NCI-H2171 (cell line): ENCODE measurements around the gene BRD3OS.
A peak's percentile ranks its signal among the peaks of the same experiment; 100 is the strongest.

Experiments
- DNase-seq: peaks from one replicate; lab custom pipeline; 2025; lab: John Stamatoyannopoulos, UW

The BRD3OS gene

GRCh38 chr9:134024828-134025605, at the start of gene BRD3OS:
Gene BRD3OS, plus strand, starts transcription at chr9:134025481. Its CDS starts 1,267 bp downstream, at chr9:134026748.
- peak; percentile 100 for DNase-seq

DNA sequence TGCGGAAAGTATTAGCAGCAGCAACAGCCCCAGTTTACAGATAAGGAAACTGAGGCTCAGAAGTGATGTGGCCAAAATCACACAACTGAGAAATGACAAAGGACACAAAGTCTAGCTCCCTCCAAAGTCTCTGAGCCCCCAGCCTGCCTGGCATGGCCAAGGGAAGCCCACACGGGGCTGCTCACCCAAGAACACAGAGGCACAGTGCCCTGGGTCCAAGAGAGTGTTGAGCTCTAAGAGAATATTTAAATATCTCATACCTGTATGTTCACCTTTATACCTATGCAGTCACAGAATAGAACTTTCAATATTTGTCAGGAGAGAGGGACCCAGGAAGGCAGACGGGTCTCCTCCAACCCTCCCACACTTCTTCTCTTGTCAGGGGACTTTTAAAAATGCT, 49.8 kb upstream of the BRD3OS start:
- DNase-seq: no peak

- no peak for DNase-seq
Observed at GRCh38 chr9:133976191-133976861, 49.0 kb upstream of the BRD3OS start.

DNA sequence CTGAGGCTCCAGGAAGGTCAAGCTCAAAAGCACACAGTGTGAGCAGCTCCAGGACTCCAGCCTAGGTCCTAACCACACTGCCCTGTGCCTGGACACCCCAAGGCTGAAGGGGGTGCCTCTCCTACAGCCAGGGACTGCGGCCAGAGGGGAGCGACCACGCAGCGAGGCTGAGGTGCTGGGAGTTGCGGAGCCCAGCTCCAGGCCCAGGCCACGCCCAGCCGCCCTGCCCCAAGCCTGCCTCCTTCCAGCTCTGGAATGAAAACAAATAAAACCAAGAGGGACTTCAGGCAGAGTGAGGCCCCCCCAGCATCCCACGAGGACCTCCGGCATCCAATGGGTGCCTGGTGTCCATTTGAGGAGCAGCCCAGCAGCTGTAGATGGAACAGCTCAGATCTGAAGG, 48.4 kb upstream of the BRD3OS start:
- no peak for DNase-seq

DNA sequence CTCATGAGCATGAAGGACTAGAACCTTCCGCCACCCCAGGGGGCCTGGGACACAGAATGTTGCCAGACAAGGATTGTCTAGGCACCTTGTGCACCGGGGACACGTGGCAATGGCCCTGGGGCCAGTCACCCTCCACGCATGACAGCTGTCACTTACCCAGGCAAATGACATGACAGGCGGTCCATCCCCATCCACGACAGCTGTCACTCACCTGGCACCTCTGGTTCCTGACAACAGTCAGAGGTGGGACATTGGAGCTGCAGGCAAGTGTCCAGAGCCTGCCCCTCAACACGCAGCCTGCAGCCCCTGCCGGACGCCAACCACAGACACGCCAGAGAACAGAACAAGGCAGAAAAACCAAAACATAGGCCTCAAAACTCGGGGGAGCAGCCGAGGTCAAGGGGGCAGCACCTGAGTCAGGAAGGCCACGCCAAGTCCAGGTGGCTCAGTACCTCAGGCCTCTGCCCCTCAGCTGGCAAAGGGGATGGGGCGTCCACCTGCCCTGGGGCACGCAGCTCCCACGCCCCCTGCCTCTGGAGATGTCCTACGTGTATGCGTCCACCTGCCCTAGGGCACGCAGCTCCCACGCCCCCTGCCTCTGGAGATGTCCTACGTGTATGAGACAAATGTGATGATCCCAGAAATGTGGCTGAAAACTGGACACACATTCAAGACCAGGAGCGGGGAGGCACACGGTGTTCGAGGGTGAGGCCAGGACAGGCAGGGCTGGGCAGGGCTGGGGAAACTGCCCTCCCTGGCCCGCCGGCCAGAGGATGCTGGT, 47.7 kb upstream of the BRD3OS start:
- no peak for DNase-seq

- DNase-seq: no peak
Observed at GRCh38 chr9:133978226-133978898, 46.9 kb upstream of the BRD3OS start.

- DNase-seq: no peak
Observed at GRCh38 chr9:133978899-133979272, 46.4 kb upstream of the BRD3OS start.

GRCh38 chr9:133979273-133979920, 45.9 kb upstream of the BRD3OS start:
- no peak for DNase-seq

DNA sequence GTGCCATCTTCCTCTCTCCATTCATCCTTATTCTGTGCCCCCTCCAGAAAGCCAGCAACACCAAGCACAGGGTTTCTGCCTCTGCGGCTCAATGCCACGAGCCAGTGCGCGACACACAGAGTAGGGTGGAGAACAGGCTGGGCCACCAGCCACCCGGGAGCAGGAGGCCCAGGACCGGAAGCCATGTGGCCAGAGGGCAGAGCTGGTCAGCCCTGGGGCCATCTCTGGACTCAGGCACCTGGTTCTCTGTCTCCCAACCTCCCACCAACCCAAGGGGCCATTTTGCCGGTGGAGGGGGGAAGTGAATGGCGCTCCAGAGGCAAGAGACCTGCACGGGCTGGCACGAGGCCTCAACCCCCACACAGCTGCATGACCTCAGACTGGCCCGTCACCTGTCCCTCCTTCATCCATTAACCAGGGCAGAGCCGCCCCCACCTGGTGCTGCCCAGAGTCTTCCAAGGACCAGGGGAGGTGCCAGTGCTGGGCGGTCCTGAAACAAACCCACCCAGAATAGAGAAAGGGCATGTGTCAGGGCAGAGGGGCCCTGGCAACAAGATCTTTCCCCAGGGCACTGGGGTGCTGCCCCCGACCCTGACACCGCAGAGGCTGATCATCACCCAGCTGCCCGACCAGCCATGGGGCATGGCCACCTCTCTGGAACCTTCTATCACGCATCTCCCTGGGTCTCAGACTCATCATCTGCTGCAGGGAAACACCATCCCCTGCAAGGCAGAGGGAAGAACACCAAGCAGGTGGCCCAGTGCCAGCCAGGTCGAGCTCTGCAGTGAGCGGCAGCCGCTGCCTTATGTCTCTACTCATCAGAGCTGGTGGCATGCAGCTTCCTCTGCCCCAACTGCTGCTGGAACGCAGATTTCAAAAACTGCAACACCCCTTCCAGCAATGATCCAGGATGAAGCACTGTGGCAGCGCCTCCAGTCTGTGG, 45.1 kb upstream of the BRD3OS start:
- DNase-seq: peak; percentile 85

GRCh38 chr9:133980864-133981588, 44.3 kb upstream of the BRD3OS start:
- no peak for DNase-seq

DNA sequence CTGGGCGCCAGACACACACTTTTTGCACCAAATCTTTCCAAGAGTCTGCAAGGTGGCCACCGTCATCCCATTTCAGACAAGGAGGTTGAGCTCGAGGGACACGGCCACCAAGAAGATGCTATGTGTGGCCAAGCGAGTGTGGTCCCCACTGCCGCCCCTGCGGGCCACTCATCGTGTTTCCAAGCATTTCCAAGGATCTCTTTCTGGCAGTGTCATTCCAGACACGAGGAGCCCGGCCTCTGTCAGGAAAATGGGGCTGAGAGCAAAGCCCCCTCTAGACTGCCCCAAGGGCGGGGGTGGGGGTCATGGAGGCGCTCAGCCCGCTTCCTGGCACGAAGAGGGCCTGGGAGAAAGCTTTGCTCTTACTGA, 43.7 kb upstream of the BRD3OS start:
- no peak for DNase-seq

DNA sequence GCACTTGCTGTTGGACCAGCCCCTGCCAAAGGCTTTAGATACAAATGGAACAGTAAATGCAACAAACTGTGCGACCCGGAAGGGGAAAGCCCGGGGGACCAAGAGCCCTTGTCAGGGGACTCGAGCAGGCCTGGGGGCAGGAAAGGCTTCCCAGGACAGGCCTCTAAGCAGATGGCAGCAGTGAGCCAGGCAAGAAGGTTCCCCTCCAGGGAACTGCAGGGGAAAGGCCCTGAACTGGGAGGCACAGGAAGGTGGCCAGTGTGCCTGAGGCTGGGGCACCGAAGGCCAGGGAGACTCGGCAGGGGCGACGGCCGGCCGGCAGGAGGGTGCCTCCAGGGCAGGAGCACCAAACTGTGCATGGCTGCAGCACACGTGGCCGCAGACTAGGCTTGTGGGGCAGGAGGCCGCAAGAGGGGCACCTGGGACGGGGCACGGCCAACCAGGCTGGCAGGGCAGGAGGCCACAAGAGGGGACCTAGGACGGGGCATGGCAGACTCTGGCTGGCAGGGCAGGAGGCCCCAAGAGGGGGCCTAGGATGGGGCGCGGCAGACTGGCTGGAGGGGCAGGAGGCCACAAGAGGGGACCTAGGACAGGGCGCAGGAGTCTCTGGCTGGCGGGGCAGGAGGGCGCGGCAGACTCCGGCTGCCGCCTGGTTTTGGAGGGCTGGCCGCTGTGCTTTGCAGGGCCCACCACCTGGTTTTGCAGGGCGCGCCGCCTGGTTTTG, 43.2 kb upstream of the BRD3OS start:
- DNase-seq: no peak

- no peak for DNase-seq
Observed at GRCh38 chr9:133982971-133983720, 42.1 kb upstream of the BRD3OS start.

GRCh38 chr9:133986061-133986460, 39.2 kb upstream of the BRD3OS start:
- no peak for DNase-seq

DNA sequence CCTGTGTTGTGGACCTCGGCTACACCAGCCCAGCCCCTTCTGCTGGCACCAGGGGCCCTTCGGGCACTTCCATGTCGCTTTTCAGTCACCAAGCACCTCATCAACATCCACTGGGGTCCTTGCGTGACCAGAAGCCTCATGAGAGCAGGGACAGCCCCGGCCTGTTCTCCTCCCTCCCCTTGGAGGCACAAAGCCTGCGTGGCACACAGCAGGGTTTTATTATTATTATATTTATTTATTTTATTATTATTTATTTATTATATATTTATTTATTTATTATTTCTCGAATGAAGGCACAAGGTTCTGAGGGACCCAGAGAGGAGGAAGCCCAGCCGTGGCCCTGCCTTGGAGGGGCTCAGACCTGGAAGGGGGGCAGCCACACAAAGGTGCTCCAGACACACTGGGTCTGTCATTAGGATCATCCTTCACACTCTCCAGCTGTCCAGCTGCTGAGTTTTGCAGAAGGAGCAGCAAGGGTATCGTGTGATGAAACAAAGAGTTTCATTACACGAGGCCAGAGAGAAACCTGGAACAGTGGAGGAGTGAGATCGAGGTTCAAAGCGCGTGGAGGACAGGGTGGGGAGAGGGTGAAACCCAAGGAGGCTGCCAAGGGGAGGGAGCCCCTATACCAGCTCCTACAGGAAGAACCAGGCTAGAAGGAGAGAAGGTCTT, 38.4 kb upstream of the BRD3OS start:
- DNase-seq: no peak

GRCh38 chr9:133987446-133987788, 37.9 kb upstream of the BRD3OS start:
- DNase-seq: no peak

DNA sequence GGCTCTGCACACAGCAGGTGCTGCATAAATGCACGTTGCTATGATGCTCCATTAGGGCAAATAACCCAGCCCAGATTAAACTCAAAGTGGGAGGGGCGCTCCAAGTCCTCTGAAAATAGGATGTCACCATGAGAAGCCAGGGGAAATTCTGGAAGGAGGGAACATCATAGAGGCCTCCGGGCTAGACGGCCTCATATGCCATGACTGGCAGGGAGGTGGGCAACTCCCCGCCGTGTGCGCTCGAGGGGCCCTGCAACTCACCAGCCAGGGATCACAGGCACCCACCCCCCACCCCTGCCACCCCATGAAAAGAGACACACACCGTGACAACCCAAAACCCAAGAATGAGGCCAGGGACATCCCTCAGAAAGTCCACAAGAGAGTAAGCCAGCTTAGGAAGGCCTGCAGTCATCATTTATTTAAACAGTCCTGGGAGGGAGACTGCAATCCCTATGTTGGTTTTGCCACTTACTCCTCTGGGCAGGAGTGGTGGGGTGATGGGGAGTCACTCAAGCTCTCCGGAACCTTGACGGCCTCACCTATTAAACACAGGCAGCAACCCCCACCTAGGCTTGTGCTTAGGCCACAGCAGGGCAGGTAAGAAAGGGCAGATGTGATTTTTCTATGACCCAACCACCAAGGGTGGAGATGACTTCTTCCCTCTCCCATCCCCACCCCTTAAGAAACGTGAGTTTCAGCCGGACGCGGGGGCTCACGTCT, 37.2 kb upstream of the BRD3OS start:
- no peak for DNase-seq
